ENCODE data around the gene CHID1.

The CHID1 gene

DNA sequence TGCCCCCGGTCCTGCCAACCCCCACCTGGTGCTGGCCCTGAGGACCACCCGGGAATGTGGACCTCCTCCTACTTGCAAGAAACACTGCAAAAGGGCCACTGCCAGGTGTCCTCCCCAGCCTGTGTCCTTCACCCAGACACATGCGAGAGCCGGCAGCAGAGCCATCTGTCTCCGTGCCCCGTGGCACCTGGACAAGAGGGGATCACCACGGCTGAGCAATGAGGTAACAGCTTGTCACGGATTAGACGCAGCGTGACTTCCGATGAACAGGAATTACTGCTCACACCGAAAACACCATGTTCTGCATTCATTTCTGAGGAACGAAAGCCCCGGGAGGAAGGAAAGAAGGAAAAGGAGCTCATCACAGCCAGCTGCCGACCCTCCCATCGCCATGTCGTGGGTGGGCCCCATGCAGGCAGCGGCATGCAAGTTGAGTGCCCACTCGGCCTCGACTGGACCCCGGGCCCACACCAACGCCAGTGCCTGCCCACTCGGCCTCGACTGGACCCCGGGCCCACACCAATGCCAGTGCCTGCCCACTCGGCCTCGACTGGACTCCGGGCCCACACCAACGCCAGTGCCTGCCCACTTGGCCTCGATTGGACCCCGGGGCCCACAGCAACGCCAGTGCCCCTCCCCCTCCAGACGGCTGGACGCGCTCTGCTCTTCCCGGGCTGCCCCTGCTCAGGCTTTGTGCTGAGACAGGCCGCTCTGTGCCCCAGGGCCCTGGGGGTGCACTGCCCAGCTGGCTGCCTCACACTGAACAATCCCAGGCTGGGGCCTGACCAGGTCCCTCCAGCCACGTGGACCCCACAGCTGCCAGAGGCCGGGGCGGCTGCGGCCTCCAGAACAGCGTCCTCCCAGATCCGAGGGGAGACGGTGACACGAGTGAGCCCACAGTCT is 22.0 kb downstream of the CHID1 start:
- no peak for DNase-seq (ENCODE audit: low spot score)

DNA sequence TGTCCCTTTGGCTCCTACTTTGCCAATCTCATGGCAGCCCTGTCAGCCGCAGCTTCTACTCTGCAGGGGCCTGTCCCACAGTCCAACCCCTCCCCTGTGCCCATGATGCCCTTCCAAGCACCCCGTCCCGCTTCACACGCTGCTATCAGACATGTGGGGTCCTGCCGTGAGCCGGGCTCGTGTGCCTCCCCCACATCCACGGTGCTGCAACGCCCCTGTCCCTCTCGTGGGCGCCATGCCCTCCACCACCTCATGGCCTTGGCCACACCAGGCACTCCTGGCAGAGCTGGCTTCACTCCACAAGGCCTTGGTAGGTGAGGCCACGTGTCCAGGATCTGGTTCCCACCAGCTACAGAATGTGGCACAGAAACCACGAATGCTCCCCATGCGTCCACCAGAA is 23.0 kb downstream of the CHID1 start:
- no peak for DNase-seq (ENCODE audit: low spot score)

DNA sequence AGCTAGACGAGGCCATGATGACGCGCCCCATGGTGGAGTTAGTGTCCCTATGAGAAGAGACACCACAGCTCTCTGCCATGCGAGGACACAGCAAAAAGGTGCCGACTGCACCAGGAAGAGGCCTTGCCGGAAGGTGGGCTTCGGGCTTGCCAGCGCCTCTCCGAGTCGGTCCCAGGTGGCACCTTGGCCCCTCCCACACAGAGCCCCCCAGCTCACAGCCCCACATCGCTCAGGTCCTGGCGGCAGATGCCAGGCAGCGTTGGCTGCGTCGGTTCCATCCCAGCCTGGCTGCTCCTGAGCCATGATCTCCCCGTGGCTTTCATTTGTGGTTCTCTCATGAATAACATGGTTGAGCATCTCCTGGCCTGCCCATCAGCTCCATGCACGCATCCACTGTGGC is 24.0 kb downstream of the CHID1 start:
- no peak for DNase-seq (ENCODE audit: low spot score)

DNA sequence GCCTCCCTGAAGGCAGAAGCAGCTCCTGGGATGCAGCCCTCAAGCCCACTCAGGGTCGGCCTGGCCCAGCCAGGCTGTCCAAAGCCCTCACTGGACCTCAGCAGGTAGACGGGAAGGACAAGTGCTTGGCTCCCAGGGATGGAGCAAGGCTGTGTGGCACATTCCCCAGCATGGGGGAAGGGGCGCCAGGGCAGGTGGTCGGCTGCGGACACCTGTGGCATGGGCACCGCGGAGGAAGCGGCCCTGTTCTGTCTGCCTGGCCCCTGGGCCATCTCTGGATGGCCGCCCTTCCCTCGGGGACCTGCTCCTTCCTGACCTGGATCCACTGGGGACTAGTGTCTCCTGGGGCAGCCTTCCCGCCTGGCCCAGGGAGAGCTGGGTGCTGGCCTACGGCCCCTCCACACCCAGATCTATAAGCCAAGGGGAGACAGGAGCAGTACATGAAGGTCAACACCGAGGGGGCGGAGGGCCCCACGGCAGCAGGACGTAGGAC is 26.0 kb downstream of the CHID1 start:
- no peak for DNase-seq (ENCODE audit: low spot score)

DNA sequence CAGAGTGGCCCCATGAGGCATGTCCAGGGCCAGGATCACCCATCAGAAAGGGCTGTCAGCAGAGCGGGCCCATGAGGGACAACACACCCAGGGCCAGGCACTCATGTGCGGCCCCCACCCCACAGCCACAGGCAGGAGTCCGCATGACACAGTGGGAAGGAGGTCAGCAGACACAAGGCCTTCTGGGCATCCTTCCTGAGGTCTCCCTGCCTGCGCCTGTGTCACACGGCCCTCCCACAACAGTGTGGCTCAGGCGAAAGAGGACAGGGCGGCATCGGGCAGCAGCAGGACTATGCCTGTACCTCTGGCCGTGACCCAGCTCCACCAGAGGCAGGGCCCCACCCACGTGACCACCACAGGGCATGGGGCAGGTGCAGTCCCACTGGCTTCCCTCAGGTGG is 27.1 kb downstream of the CHID1 start:
- no peak for DNase-seq (ENCODE audit: low spot score)

- DNase-seq (ENCODE audit: low spot score) = no peak
Observed at GRCh38 chr11:882596-882995, 28.0 kb downstream of the CHID1 start.

DNA sequence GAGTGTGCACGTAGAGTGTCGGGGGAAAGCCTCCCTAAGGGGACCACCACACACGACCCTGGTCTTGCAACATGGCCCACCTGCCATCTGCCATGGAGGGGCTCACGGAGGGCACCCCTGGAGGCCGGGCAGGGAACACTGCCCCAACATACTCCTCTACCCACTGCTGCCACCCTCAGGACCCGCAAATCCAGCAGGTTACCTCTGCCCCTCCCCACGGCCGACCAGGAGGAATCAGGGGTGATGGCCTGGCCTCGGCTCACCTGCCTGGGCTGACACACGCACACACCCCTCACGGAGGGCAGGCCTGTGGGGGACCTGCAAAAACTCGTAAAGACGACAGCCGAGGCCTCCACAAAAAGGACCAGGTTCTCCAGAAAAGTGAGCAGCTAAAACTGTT is 30.2 kb downstream of the CHID1 start:
- DNase-seq (ENCODE audit: low spot score) = no peak

- no peak for DNase-seq (ENCODE audit: low spot score)
Observed at GRCh38 chr11:877565-877964, 33.0 kb downstream of the CHID1 start.

DNA sequence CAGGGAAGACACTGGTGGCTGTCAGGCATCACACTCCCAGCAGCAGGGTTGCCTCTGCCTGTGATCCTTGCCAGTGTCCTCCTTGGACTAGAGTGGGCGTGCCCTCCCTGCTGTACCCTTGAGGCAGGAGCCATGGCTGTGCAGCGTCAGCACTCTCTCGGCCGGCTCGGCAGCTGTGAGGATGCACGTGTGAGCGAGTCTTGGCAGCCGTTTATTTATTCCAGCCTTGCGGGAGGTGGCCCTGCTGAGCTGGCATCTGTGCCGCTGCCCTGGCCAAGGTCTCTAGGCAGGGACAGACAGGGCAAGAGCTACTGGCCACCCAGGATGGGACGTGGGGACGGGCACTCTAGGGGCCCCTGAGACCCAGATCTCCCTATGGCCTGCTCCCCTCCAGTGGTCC is 34.1 kb downstream of the CHID1 start:
- DNase-seq (ENCODE audit: low spot score) = no peak

- DNase-seq (ENCODE audit: low spot score) = no peak
Observed at GRCh38 chr11:875769-876301, 34.8 kb downstream of the CHID1 start.

DNA sequence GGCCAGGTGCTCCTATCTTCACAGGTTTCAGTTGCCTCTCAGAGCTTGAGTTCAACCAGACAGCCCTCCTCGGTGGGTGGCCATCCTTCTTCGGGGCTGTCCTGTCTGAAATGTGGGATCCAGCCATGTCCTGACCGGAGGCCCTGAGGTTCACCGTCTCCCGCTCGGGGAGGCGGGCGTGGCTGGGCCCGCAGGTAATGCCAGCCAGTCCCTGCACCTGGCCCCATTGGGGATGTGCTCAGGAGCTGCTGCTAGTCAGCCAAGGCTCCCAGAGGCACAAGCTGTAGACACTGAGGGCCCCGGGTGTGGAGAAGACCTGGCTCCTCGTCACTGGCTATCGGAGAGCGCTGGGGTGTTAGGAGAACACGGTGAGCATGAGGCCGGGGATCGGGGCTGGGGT is 35.4 kb downstream of the CHID1 start:
- DNase-seq (ENCODE audit: low spot score) = no peak

GRCh38 chr11:873706-874105 is 36.9 kb downstream of the CHID1 start:
- no peak for DNase-seq (ENCODE audit: low spot score)

DNA sequence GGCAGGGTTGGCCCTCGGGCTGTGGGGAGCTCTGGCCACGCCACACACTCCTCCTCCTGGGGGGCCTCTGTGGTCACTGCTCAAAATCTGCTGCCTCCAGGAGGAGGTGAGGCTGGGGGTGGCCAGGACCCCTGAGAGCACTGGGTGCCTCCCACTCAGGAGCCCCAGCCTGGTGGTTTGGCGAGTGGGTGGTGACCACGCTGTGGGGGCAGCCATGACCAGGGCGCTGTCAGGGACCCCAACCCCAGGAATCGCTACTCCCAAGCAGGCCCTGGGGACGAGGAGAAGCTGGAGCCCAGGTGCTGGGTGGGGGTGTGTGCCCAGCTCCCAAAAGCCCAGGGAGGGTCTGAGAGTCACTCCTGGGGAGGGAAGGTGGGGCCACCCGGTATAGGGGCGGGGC is 37.8 kb downstream of the CHID1 start:
- DNase-seq (ENCODE audit: low spot score) = no peak

GRCh38 chr11:871472-871871 is 39.1 kb downstream of the CHID1 start:
- DNase-seq (ENCODE audit: low spot score) = no peak

GRCh38 chr11:870418-870817 is 40.2 kb downstream of the CHID1 start:
- DNase-seq (ENCODE audit: low spot score) = no peak

GRCh38 chr11:870127-870413 is 40.5 kb downstream of the CHID1 start:
- DNase-seq (ENCODE audit: low spot score) = no peak

DNA sequence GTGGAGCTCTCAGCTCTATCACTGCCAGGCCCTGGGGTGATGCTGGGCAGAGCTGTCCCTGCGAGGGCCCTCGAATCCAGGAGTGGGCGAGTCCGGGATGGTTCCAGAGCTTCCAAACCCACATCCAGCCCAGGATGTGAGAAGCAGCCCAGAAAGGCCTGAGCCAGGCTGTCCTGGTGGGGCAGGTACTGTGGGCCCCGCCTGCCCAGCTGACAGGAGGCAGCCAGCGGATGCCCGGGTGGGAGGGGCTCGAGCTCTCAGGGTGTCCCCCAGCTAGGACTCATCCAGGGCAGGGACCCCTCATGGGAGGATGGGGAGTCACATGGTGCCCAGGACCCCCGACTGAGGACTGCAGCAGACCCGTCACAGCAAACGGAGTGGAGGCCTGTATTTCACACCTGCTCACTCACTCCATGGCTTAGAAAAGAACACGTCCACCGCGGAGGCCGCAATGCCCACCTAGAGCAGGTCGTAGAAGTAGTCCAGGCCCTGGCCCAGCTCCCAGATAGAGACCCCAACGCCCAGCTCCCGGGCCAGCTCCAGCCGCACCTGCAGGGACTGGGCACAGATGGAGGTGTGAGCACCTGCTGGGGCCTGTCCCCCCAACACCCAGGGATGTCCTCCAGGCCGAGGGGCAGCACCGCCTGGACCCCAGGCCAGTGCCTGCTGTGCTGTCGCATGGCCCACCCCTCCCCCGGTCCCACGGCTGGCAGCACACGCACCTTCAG is 41.0 kb downstream of the CHID1 start:
- DNase-seq (ENCODE audit: low spot score) = no peak

GRCh38 chr11:868802-869201 is 41.8 kb downstream of the CHID1 start:
- no peak for DNase-seq (ENCODE audit: low spot score)

DNA sequence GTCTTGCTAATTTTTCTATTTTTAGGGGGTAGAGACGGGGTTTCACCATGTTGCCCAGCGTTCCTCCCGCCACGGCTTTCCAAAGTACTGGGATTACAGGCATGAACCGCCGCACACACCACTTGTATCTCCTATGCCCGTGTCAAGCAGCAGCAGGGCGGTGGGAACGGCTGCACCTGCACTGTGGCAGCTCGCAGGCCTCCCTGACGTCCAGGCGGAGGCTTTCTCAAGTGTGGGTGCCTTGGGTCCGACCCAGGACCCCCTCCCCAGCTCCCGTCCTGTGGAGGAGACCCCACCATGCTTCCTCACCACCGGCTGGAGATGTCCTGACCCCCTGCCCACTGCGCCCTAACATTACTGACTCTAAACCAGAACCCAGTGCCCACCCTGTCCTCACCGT is 42.2 kb downstream of the CHID1 start:
- DNase-seq (ENCODE audit: low spot score) = no peak

- DNase-seq (ENCODE audit: low spot score) = no peak
Observed at GRCh38 chr11:867856-868358, 42.7 kb downstream of the CHID1 start.

- DNase-seq (ENCODE audit: low spot score) = no peak
Observed at GRCh38 chr11:866481-866880, 44.1 kb downstream of the CHID1 start.

DNA sequence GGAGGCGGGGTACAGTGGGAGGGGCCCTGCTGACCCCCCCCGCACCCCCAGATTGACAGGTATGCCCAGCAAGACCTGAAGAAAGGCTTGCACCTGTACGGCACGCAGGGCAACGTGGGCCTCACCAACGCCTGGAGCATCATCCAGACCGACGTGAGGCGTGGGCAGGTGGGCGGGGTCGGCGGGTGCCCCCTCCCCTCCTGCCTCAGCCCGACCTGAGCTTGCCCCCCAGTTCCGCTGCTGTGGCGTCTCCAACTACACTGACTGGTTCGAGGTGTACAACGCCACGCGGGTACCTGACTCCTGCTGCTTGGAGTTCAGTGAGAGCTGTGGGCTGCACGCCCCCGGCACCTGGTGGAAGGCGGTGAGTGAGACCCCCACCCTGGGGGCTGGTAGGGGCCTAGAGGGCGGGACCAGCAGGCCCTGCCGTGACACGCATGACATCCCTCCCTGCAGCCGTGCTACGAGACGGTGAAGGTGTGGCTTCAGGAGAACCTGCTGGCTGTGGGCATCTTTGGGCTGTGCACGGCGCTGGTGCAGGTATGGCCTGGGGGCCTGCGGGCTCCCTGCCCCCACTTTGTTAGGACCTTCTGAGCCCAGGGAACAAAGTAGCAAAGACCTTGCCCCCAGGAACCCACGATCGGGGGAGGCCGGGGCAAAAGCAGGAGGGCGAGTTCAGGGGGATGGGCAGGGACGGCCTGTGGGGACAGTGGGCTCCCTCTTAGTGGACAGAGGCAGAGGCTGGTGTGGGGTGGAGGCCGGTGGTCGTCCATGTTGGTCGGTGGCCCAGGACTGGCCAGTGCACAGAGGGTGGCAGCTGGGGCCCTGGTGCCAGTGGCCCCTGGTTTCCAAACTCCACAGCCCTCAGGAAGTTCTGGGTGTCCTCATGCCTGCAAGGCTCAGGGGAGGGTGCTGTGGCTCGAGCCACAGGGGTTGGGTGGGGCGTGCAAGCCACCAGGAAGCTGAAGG is 44.9 kb downstream of the CHID1 start:
- DNase-seq (ENCODE audit: low spot score) = no peak

Measured in pons (tissue), 1 donor.